H1 (cell line): Measurements from ENCODE around the gene SPTLC3.

ENCODE experiments used
- ASH2L ChIP-seq: fragments of 200-600, 300-600 bp; sonication (generic); IDR thresholded peaks from one replicate; pipeline ENCODE4 v1.7.1; 2017; ENCODE audit warnings: low read length
- CEBPB ChIP-seq: IDR thresholded peaks from 2 replicates; pipeline ENCODE4 v1.6.1; 2012; ENCODE audit warnings: low read depth, low read length
- CTCF ChIP-seq, 3 experiments: IDR thresholded peaks; 1 replicate in 2 of 3; 2 replicates in 1 of 3; pipeline versions ENCODE4 v1.5.1 to v1.6.1; 2011; ENCODE audit warnings: low read length in 3 of 3, mild to moderate bottlenecking in 3 of 3, inconsistent platforms in 2 of 3, low read depth in 1 of 3, moderate library complexity in 1 of 3; ENCODE audit not compliant: insufficient read depth in 1 of 3; ENCODE audit errors: control extremely low read depth in 1 of 3
- EP300 ChIP-seq, 2 experiments: IDR thresholded peaks; 1 replicate in 1 of 2; 2 replicates in 1 of 2; pipeline ENCODE4 v1.6.1; 2011 to 2012; ENCODE audit warnings: low read depth in 2 of 2, low read length in 2 of 2, mild to moderate bottlenecking in 2 of 2, borderline replicate concordance in 1 of 2, inconsistent platforms in 1 of 2, moderate library complexity in 1 of 2
- EZH2 ChIP-seq: fragments of 200-600 bp; sonication (generic); IDR thresholded peaks from 2 replicates; pipeline ENCODE4 v1.7.1; 2012; ENCODE audit warnings: low read depth, mild to moderate bottlenecking, moderate library complexity, low read length, inconsistent platforms; ENCODE audit not compliant: severe bottlenecking
- GABPA ChIP-seq: IDR thresholded peaks from 2 replicates; pipeline ENCODE4 v1.6.1; 2011; ENCODE audit warnings: mild to moderate bottlenecking, low read length, moderate library complexity, borderline replicate concordance; ENCODE audit not compliant: insufficient read depth
- MAX ChIP-seq: IDR thresholded peaks from 2 replicates; pipeline ENCODE4 v1.6.1; 2012; ENCODE audit warnings: inconsistent platforms
- PHF8 ChIP-seq: fragments of 200-600 bp; sonication (generic); conservative IDR thresholded peaks from 2 replicates; pipeline ENCODE4 v1.7.1; 2012; ENCODE audit warnings: low read depth, mild to moderate bottlenecking, inconsistent platforms, low read length, moderate library complexity
- POLR2A ChIP-seq, 2 experiments: IDR thresholded peaks; 1 replicate in 1 of 2; 2 replicates in 1 of 2; pipeline ENCODE4 v1.6.1; 2011; ENCODE audit warnings: low read depth in 2 of 2, low read length in 2 of 2, mild to moderate bottlenecking in 2 of 2; ENCODE audit errors: control extremely low read depth in 1 of 2
- POLR2AphosphoS5 ChIP-seq: IDR thresholded peaks from 2 replicates; pipeline ENCODE4 v1.6.1; 2011; ENCODE audit warnings: low read depth, low read length
- RBBP5 ChIP-seq: IDR thresholded peaks from 2 replicates; pipeline ENCODE4 v1.7.1; 2012; ENCODE audit warnings: low read depth, mild to moderate bottlenecking, inconsistent platforms, low read length, moderate library complexity, borderline replicate concordance
- RNF2 ChIP-seq: fragments of 200-900, 300-1000 bp; sonication (generic); IDR thresholded peaks from 2 replicates; pipeline ENCODE4 v1.7.1; 2016; ENCODE audit warnings: borderline replicate concordance, low read depth, mild to moderate bottlenecking, antibody characterized with exemption, low read length; ENCODE audit not compliant: poor library complexity, severe bottlenecking; ENCODE audit errors: missing control alignments
- TBP ChIP-seq: IDR thresholded peaks from 2 replicates; pipeline ENCODE4 v1.6.1; 2011; ENCODE audit warnings: low read depth, low read length, improper control_type of control experiment
- TCF12 ChIP-seq: IDR thresholded peaks from 2 replicates; pipeline ENCODE4 v1.6.1; 2011; ENCODE audit warnings: low read depth, mild to moderate bottlenecking, low read length

- TF ChIP-seq EP300 (IDR thresholded peaks at IDR 0.05; ENCODE audit: borderline replicate concordance in 1 of 2, low read depth in 2 of 2, low read length in 2 of 2) (no peak), CTCF (IDR thresholded peaks at IDR 0.05; ENCODE audit: control extremely low read depth in 1 of 3, insufficient read depth in 1 of 3, low read depth in 1 of 3, low read length in 3 of 3) (no peak), CEBPB (no peak), POLR2A (IDR thresholded peaks at IDR 0.05; ENCODE audit: control extremely low read depth in 1 of 2, low read depth in 2 of 2, low read length in 2 of 2) (no peak), GABPA (no peak), MAX (no peak), EZH2 (no peak), ASH2L (no peak), TCF12 (no peak), RBBP5 (no peak), PHF8 (no peak), TBP (no peak), POLR2AphosphoS5 (no peak), RNF2 (no peak)
Observed at GRCh38 chr20:13202565-13202964, 193.8 kb downstream of the SPTLC3 start.
